PC-9 (cell line): ENCODE data around the gene FIBCD1. TPM values are rescaled to one million over a fixed set of nuclear protein-coding genes. Genes with fewer than 3 reads are reported as not detected.
A peak's percentile ranks its signal among the peaks of the same experiment; 100 is the strongest.

Experiments
- BruUV-seq: library from RNA; stranded (reverse); fragments of 400-500 nt; replicated peaks from 2 replicates; lab custom pipeline; 2021; lab: Mats Ljungman, UMichigan
- CTCF ChIA-PET: fragments of 300-600 bp; sonication (Branson Sonifier 250); formaldehyde crosslinking; loops from one replicate; lab custom pipeline; 2022; ENCODE audit warnings: antibody characterized with exemption; lab: Charles Lee
- POLR2A ChIA-PET: fragments of 300-600 bp; sonication (Branson Sonifier 250); formaldehyde crosslinking; loops from one replicate; lab custom pipeline; 2022; ENCODE audit warnings: antibody characterized with exemption; ENCODE audit not compliant: unreplicated experiment; lab: Charles Lee
- DNase-seq, 2 experiments: peaks; one replicate each; pipeline versions ENCODE4 v3.0.0 to v3.0.0-alpha.2; 2015 to 2022; ENCODE audit warnings: mixed read lengths in 1 of 2
- H2AFZ ChIP-seq: fragments of 200-600 bp; sonication (generic); 2 replicates; pipeline ENCODE4 v1.8.1; 2017; ENCODE audit warnings: antibody characterized with exemption
- H3F3A ChIP-seq: fragments of 200-600 bp; sonication (generic); 2 replicates; pipeline ENCODE4 v1.8.1; 2017; ENCODE audit warnings: antibody characterized with exemption, mild to moderate bottlenecking, low read depth; ENCODE audit not compliant: insufficient read depth
- H3K27ac ChIP-seq: fragments of 200-600 bp; sonication (generic); 2 replicates; pipeline ENCODE4 v1.6.1; 2016; ENCODE audit warnings: mixed run types
- H3K27me3 ChIP-seq: fragments of 200-600 bp; sonication (generic); 2 replicates; pipeline ENCODE4 v1.6.1; 2016; ENCODE audit warnings: low read depth, mixed run types; ENCODE audit not compliant: insufficient read depth
- H3K36me3 ChIP-seq: fragments of 200-600 bp; sonication (generic); 2 replicates; pipeline ENCODE4 v1.6.1; 2016; ENCODE audit warnings: low read depth, mixed run types
- H3K4me1 ChIP-seq: fragments of 200-600 bp; sonication (generic); replicated peaks from 2 replicates; pipeline ENCODE4 v1.6.1; 2016; ENCODE audit warnings: mixed run types; ENCODE audit not compliant: insufficient read depth
- H3K4me2 ChIP-seq: fragments of 200-600 bp; sonication (generic); 2 replicates; pipeline ENCODE4 v1.6.1; 2017; ENCODE audit warnings: mixed run types
- H3K4me3 ChIP-seq: fragments of 200-600 bp; sonication (generic); 2 replicates; pipeline ENCODE4 v1.6.1; 2016; ENCODE audit warnings: mixed run types
- H3K79me2 ChIP-seq: fragments of 200-600 bp; sonication (generic); 2 replicates; pipeline ENCODE4 v1.6.1; 2017; ENCODE audit warnings: low read depth, mixed run types
- H3K9me2 ChIP-seq: fragments of 200-600 bp; sonication (generic); 2 replicates; pipeline ENCODE4 v1.8.1; 2017; ENCODE audit warnings: mild to moderate bottlenecking; ENCODE audit not compliant: insufficient read depth
- H3K9me3 ChIP-seq: fragments of 200-600 bp; sonication (generic); 2 replicates; pipeline ENCODE4 v1.8.1; 2016; ENCODE audit warnings: low read depth; ENCODE audit not compliant: insufficient read depth
- H4K20me1 ChIP-seq: fragments of 200-600 bp; sonication (generic); 2 replicates; pipeline ENCODE4 v1.8.1; 2017; ENCODE audit not compliant: insufficient read depth
- EZH2 ChIP-seq: fragments of 200-600 bp; sonication (generic); IDR thresholded peaks from 2 replicates; pipeline ENCODE4 v1.8.0; 2017; ENCODE audit warnings: antibody characterized with exemption, low read depth
- intact Hi-C: fragments of 100-400 bp; cut with micrococcal nuclease; formaldehyde crosslinking; loops from one replicate; pipeline ENCODE4 v1.10.0; 2022; ENCODE audit not compliant: unreplicated experiment
- total RNA-seq: library from RNA; stranded (reverse); gene quantifications from 2 replicates; pipeline ENCODE4 v1.2.3, GENCODE V29; 2021
- TF ChIP-seq, protein P1 (sequence below): fragments of 200-600 bp; sonication (generic); conservative IDR thresholded peaks from 2 replicates; pipeline ENCODE4 v1.6.1; 2017; ENCODE audit warnings: mixed run types, antibody characterized with exemption, mild to moderate bottlenecking, moderate library complexity

FIBCD1 gene
- total RNA-seq, 1 experiment from 2014 or later = 2.7 TPM

DNA sequence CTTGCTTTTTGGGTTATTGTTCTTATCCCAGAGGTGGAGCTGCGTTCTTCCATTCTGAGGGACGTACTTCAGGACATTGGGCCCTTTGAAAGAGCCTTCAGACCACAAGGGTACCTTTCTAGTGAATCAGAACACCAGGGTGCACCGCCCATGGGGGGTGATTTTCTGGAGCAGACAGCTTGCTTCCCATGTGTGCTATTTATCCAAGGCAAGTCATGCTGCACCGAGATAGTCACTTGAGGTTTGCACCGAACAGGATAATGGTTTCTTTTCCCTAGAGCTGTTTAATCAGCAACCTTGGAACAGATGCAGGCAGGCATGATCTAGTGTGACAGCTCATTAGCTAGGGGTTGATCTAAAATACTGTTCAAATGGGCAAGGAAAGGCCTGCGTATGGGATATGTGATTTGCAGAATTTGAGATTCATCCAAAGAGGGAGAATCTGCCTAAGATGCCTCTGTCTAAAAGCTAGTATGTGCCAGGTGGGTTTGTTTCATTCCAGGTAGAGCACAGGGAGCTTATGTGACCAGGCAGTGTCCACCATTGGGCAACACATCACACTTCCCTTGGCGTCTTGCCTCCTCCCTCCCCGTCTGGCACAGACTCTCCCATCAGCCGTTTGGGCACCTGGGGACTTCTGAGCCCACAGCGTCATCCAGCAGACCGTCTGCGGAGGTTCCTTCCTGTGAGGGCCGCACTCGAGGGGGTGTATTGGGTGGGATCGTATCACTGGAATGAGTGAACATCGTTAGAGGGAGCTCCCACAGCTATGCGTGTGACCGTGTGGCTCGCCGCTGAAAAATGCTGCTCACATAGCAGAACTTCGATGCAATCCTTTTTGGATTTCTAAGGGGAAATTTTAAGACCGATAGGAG is 80.9 kb downstream of the FIBCD1 start:
- H3K4me3 ChIP-seq = no peak overlapping the region
- no peak overlapping the region for H3K4me2 ChIP-seq
- 0 out of 2 replicates have a peak, but pooled peaks cover 3% of the 10 kb centered on the region for H3F3A ChIP-seq
- peaks cover 7% of the 10 kb centered on the region; the same call in 1 of the 2 replicates for H4K20me1 ChIP-seq
- no peaks in the 10 kb centered on the region for H3K4me1 ChIP-seq
- no peaks in the 10 kb centered on the region for H3K27me3 ChIP-seq
- POLR2A ChIA-PET = no interaction called here
- TF ChIP-seq, protein P1, sequence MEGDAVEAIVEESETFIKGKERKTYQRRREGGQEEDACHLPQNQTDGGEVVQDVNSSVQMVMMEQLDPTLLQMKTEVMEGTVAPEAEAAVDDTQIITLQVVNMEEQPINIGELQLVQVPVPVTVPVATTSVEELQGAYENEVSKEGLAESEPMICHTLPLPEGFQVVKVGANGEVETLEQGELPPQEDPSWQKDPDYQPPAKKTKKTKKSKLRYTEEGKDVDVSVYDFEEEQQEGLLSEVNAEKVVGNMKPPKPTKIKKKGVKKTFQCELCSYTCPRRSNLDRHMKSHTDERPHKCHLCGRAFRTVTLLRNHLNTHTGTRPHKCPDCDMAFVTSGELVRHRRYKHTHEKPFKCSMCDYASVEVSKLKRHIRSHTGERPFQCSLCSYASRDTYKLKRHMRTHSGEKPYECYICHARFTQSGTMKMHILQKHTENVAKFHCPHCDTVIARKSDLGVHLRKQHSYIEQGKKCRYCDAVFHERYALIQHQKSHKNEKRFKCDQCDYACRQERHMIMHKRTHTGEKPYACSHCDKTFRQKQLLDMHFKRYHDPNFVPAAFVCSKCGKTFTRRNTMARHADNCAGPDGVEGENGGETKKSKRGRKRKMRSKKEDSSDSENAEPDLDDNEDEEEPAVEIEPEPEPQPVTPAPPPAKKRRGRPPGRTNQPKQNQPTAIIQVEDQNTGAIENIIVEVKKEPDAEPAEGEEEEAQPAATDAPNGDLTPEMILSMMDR = no peak
- TF ChIP-seq EZH2 = no peak
- no peaks in the 10 kb centered on the region for H3K36me3 ChIP-seq
- H3K9me3 ChIP-seq = no peaks in the 10 kb centered on the region
- intact Hi-C loops = no loop called here
- BruUV-seq = no TSS peak
- CTCF ChIA-PET = interaction anchor here (0.6 kb wide), 2 partner anchors 12 to 506 kb away, joined by 3 to 11 read pairs; no protein-coding TSS in a partner anchor
- H3K79me2 ChIP-seq = no peaks in the 10 kb centered on the region
- H3K9me2 ChIP-seq = no peaks in the 10 kb centered on the region
- H3K27ac ChIP-seq = no peak overlapping the region
- no peak for DNase-seq
- H2AFZ ChIP-seq = no peak overlapping the region

DNA sequence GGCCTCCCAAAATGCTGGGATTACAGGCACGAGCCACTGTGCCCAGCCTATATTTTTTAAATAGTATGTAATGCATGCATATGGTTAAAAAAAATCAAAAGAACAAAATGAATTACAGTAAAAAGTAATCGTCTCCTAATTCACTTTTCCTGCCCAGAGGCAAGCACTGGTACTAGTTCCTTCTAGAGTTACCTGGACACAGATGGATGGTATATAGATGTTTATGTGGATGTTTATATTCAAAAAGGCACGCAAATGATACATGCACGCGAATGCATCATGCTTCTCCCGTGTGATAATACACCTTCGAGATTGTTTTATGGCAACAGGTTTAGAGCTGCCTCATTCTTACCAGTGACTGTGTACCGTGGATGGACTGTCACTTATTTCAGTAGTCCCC is 82.6 kb downstream of the FIBCD1 start:
- Histone ChIP-seq H3K4me1 (no peaks in the 10 kb centered on the region), H3K79me2 (0 out of 2 replicates have a peak, but pooled peaks cover 5% of the 10 kb centered on the region), H3K36me3 (no peaks in the 10 kb centered on the region), H3K4me3 (no peak overlapping the region), H2AFZ (no peak overlapping the region), H3F3A (0 out of 2 replicates have a peak, but pooled peaks cover 3% of the 10 kb centered on the region), H3K27me3 (no peaks in the 10 kb centered on the region), H3K9me3 (no peaks in the 10 kb centered on the region), H3K27ac (no peak overlapping the region), H4K20me1 (peaks cover 11% of the 10 kb centered on the region; the same call in 1 of the 2 replicates), H3K4me2 (no peak overlapping the region), H3K9me2 (no peaks in the 10 kb centered on the region)
- intact Hi-C loops = no loop called here
- CTCF ChIA-PET = no interaction called here
- no peak for TF ChIP-seq EZH2
- TF ChIP-seq, protein P1 = no peak
- BruUV-seq = no TSS peak
- POLR2A ChIA-PET = no interaction called here
- DNase-seq = no peak

DNA sequence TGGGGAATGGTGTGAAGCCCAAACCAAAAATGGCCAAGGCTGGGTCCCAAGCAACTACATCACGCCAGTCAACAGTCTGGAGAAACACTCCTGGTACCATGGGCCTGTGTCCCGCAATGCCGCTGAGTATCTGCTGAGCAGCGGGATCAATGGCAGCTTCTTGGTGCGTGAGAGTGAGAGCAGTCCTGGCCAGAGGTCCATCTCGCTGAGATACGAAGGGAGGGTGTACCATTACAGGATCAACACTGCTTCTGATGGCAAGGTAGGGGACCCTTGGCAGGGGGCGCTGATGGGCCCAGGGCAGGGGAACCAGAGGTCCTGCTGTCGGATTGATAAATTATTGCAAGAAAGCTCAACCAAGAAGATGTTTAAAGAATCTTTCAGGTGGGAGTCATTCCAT is 84.2 kb downstream of the FIBCD1 start:
- POLR2A ChIA-PET = no interaction called here
- H3K4me2 ChIP-seq = no peak overlapping the region

More for the DNA sequence above, 84.2 kb downstream of the FIBCD1 start:
- BruUV-seq = no TSS peak
- Histone ChIP-seq H3K4me3 (no peak overlapping the region), H4K20me1 (peaks cover 9% of the 10 kb centered on the region), H3K9me2 (no peaks in the 10 kb centered on the region), H3K27ac (no peak overlapping the region), H3F3A (0 out of 2 replicates have a peak, but pooled peaks cover under 1% of the 10 kb centered on the region), H3K36me3 (no peaks in the 10 kb centered on the region), H3K27me3 (no peaks in the 10 kb centered on the region), H3K9me3 (no peaks in the 10 kb centered on the region), H3K4me1 (no peaks in the 10 kb centered on the region), H2AFZ (no peak overlapping the region), H3K79me2 (0 out of 2 replicates have a peak, but pooled peaks cover 9% of the 10 kb centered on the region)
- intact Hi-C loops = no loop called here
- peak in 1 of 2 experiments; percentile 21 for DNase-seq
- TF ChIP-seq, protein P1 = no peak
- no peak for TF ChIP-seq EZH2
- CTCF ChIA-PET = interaction anchor here (0.5 kb wide), 1 partner anchor 127 kb away, joined by 3 read pairs; no protein-coding TSS in a partner anchor
